B cell (primary cell): ENCODE measurements around the gene NDUFAF5.

ENCODE experiments used
- CTCF ChIP-seq: fragments of 200-600 bp; IDR thresholded peaks from one replicate; pipeline ENCODE4 v1.8.0; 2022; ENCODE audit warnings: antibody characterized with exemption, mild to moderate bottlenecking
- EZH2 ChIP-seq: IDR thresholded peaks from 2 replicates; pipeline ENCODE4 v1.6.1; 2012; ENCODE audit warnings: borderline replicate concordance, low read depth, mild to moderate bottlenecking, moderate library complexity, low read length; ENCODE audit not compliant: insufficient read depth, poor library complexity, severe bottlenecking

GRCh38 chr20:13857961-13858360, 73.1 kb downstream of the NDUFAF5 start:
- TF ChIP-seq CTCF (no peak), EZH2 (no peak)
